HCT116 (cell line): ENCODE results near the gene PF4V1. TPM values are rescaled to one million over a fixed set of nuclear protein-coding genes. Genes with fewer than 3 reads are reported as not detected.

ENCODE experiments used
- ATAC-seq: fragments of 200-7000 bp; cut with Tn5 transposase; 2 replicates; pipeline ENCODE4 v1.9.1; 2020; ENCODE audit warnings: mild to moderate bottlenecking, moderate library complexity
- BruUV-seq: library from RNA; stranded (reverse); fragments of 400-500 nt; replicated peaks from 2 replicates; lab custom pipeline; 2021; lab: Mats Ljungman, UMichigan
- CTCF ChIA-PET: fragments of 300-600 bp; sonication (Branson Sonifier 250); formaldehyde crosslinking; loops from one replicate; lab custom pipeline; 2021; ENCODE audit warnings: antibody characterized with exemption; lab: Charles Lee
- POLR2A ChIA-PET: fragments of 300-600, 350-600 bp; sonication (Branson Sonifier 250); formaldehyde crosslinking; loops from one replicate; lab custom pipeline; 2021; ENCODE audit warnings: antibody characterized with exemption; lab: Charles Lee
- RAD21 ChIA-PET, 2 experiments: fragments of 300-600 bp; sonication (Branson Sonifier 250); formaldehyde crosslinking; loops; one replicate each; lab custom pipeline; 2023; ENCODE audit warnings: low total read pairs in 2 of 2; ENCODE audit not compliant: uncharacterized antibody in 2 of 2, unreplicated experiment in 2 of 2, low non-redundant PET in 1 of 2; lab: Charles Lee
- DNase-seq: peaks from one replicate; pipeline ENCODE4 v3.0.0-alpha.2; 2010; ENCODE audit warnings: low read depth, low spot score
- H2AFZ ChIP-seq: fragments of 200-600 bp; shearing (Covaris generic), sonication (generic); 2 replicates; pipeline ENCODE4 v1.6.1; 2017; ENCODE audit warnings: low read depth, mixed run types, mixed read lengths, antibody characterized with exemption, low read length; ENCODE audit not compliant: poor library complexity, severe bottlenecking
- H3K27ac ChIP-seq: 2 replicates; pipeline ENCODE4 v1.5.1; 2012; ENCODE audit warnings: low read depth, low read length
- H3K27me3 ChIP-seq: fragments of 200-600 bp; sonication (generic); 2 replicates; pipeline ENCODE4 v1.6.1; 2016; ENCODE audit warnings: mixed run types, low read length, mixed read lengths; ENCODE audit not compliant: insufficient read depth
- H3K36me3 ChIP-seq, 2 experiments: fragments of 200-500 bp in 1 of 2; fragments of 200-600 bp in 1 of 2; sonication (Bioruptor generic) in 1 of 2; sonication (generic) in 1 of 2; 2 replicates each; pipeline versions ENCODE4 v1.5.1 to v1.6.1; 2014 to 2016; ENCODE audit warnings: low read length in 2 of 2, inconsistent platforms in 1 of 2, mixed read lengths in 1 of 2, mixed run types in 1 of 2; ENCODE audit not compliant: insufficient read depth in 2 of 2, control insufficient read depth in 1 of 2
- H3K4me1 ChIP-seq, 2 experiments: fragments of 200-600 bp in 1 of 2; sonication (generic) in 1 of 2; 2 replicates each; pipeline versions ENCODE4 v1.5.1 to v1.6.1; 2012 to 2017; ENCODE audit warnings: low read length in 2 of 2, inconsistent platforms in 1 of 2, mild to moderate bottlenecking in 1 of 2, mixed read lengths in 1 of 2, mixed run types in 1 of 2, moderate library complexity in 1 of 2; ENCODE audit not compliant: insufficient read depth in 2 of 2, control insufficient read depth in 1 of 2
- H3K4me2 ChIP-seq: fragments of 200-600 bp; sonication (generic); 2 replicates; pipeline ENCODE4 v1.6.1; 2017; ENCODE audit warnings: mixed run types, low read length, mixed read lengths
- H3K4me3 ChIP-seq, 2 experiments: fragments of 200-600 bp in 1 of 2; sonication (generic) in 1 of 2; replicated peaks in 1 of 2; 2 replicates each; pipeline ENCODE4 v1.5.1; 2011 to 2016; ENCODE audit warnings: low read length in 2 of 2, control low read depth in 1 of 2, low read depth in 1 of 2, mild to moderate bottlenecking in 1 of 2, mixed read lengths in 1 of 2, mixed run types in 1 of 2
- H3K79me2 ChIP-seq: fragments of 200-600 bp; sonication (generic); 2 replicates; pipeline ENCODE4 v1.6.1; 2017; ENCODE audit warnings: mild to moderate bottlenecking, mixed run types, low read length, moderate library complexity, mixed read lengths; ENCODE audit not compliant: insufficient read depth
- H3K9ac ChIP-seq: fragments of 200-600 bp; sonication (generic); 2 replicates; pipeline ENCODE4 v1.6.1; 2016; ENCODE audit warnings: low read length, mixed read lengths
- H3K9me2 ChIP-seq: fragments of 200-600 bp; sonication (generic), shearing (Covaris generic); 2 replicates; pipeline ENCODE4 v1.6.1; 2017; ENCODE audit warnings: mixed run types, mild to moderate bottlenecking, moderate library complexity; ENCODE audit not compliant: insufficient read depth
- H3K9me3 ChIP-seq, 2 experiments: fragments of 200-500 bp in 1 of 2; fragments of 200-600 bp in 1 of 2; sonication (Bioruptor generic) in 1 of 2; sonication (generic) in 1 of 2; 2 replicates each; pipeline ENCODE4 v1.6.1; 2014 to 2017; ENCODE audit warnings: low read length in 2 of 2, mixed read lengths in 2 of 2, inconsistent platforms in 1 of 2, low read depth in 1 of 2, mild to moderate bottlenecking in 1 of 2, mixed run types in 1 of 2, moderate library complexity in 1 of 2; ENCODE audit not compliant: control insufficient read depth in 1 of 2, insufficient read depth in 1 of 2
- H4K20me1 ChIP-seq: fragments of 200-600 bp; sonication (generic), shearing (Covaris generic); 2 replicates; pipeline ENCODE4 v1.6.1; 2017; ENCODE audit warnings: mixed run types, mild to moderate bottlenecking, moderate library complexity; ENCODE audit not compliant: insufficient read depth
- ATF3 ChIP-seq: IDR thresholded peaks from 2 replicates; pipeline ENCODE4 v1.6.1; 2012
- CBX3 ChIP-seq: IDR thresholded peaks from 2 replicates; pipeline ENCODE4 v1.6.1; 2012; ENCODE audit warnings: low read depth
- ELF1 ChIP-seq: IDR thresholded peaks from 2 replicates; pipeline ENCODE4 v1.6.1; 2012; ENCODE audit warnings: low read depth, borderline replicate concordance
- EZH2 ChIP-seq: fragments of 200-600 bp; sonication (generic); IDR thresholded peaks from 2 replicates; pipeline ENCODE4 v1.6.1; 2017; ENCODE audit warnings: antibody characterized with exemption, mixed run types
- JUND ChIP-seq: IDR thresholded peaks from 2 replicates; pipeline ENCODE4 v1.6.1; 2012
- POLR2A ChIP-seq: IDR thresholded peaks from 2 replicates; pipeline ENCODE4 v1.7.0; 2011; ENCODE audit warnings: borderline replicate concordance; ENCODE audit not compliant: insufficient read depth, insufficient read length; ENCODE audit errors: extremely low read depth
- RAD21 ChIP-seq: IDR thresholded peaks from 2 replicates; pipeline ENCODE4 v1.6.1; 2012; ENCODE audit warnings: low read depth, mild to moderate bottlenecking
- SP1 ChIP-seq: IDR thresholded peaks from 2 replicates; pipeline ENCODE4 v1.6.1; 2012; ENCODE audit warnings: low read depth
- SRF ChIP-seq: IDR thresholded peaks from 2 replicates; pipeline ENCODE4 v1.6.1; 2012; ENCODE audit warnings: low read depth
- YY1 ChIP-seq: IDR thresholded peaks from 2 replicates; pipeline ENCODE4 v1.6.1; 2011; ENCODE audit warnings: low read length, low read depth, moderate library complexity, mild to moderate bottlenecking; ENCODE audit not compliant: insufficient replicate concordance; ENCODE audit errors: extremely low read depth
- ZBTB33 ChIP-seq: IDR thresholded peaks from 2 replicates; pipeline ENCODE4 v1.6.1; 2011; ENCODE audit warnings: mild to moderate bottlenecking, low read length, moderate library complexity; ENCODE audit not compliant: insufficient replicate concordance; ENCODE audit errors: extremely low read depth
- ZFX ChIP-seq: fragments of 450-650 bp; IDR thresholded peaks from 2 replicates; pipeline ENCODE4 v1.6.1; 2017
- ZNF274 ChIP-seq: fragments of 200-500 bp; sonication (Bioruptor generic); IDR thresholded peaks from 2 replicates; pipeline ENCODE4 v1.6.1; 2014; ENCODE audit warnings: mild to moderate bottlenecking, low read depth, low read length, inconsistent platforms
- intact Hi-C: fragments of 100-400 bp; cut with micrococcal nuclease; formaldehyde crosslinking; loops from 2 replicates; pipeline ENCODE4 v1.10.0; 2022
- total RNA-seq: library from RNA; stranded (reverse); gene quantifications from one replicate; pipeline ENCODE4 v1.2.1, GENCODE V29; 2021; ENCODE audit not compliant: unreplicated experiment

PF4V1 gene
- total RNA-seq, 1 experiment from 2014 or later: not detected

- Histone ChIP-seq H2AFZ (no peak overlapping the region), H3K9me3 (no peaks in the 10 kb centered on the region), H3K9me2 (no peaks in the 10 kb centered on the region), H3K27ac (no peak overlapping the region), H3K9ac (no peak overlapping the region), H3K4me1 (peaks cover 0 to 13% of the 10 kb centered on the region in 2 experiments; a peak in 3 of 4 replicates), H3K4me2 (no peak overlapping the region), H3K36me3 (no peaks in the 10 kb centered on the region), H3K79me2 (no peaks in the 10 kb centered on the region), H3K4me3 (no peak overlapping the region), H4K20me1 (no peaks in the 10 kb centered on the region), H3K27me3 (no peaks in the 10 kb centered on the region)
- ChIA-PET CTCF (interaction anchor here (1.6 kb wide), 1 partner anchor 292 kb away, joined by 4 read pairs; no protein-coding TSS in a partner anchor), RAD21 (interaction anchor here in 1 of 2 experiments (1.3 kb wide), 1 partner anchor 136 kb away, joined by 4 read pairs; no protein-coding TSS in a partner anchor), POLR2A (no interaction called here)
- ATAC-seq: no peak
- TF ChIP-seq EZH2: no peak
- TF ChIP-seq ELF1: no peak
- no peak for TF ChIP-seq SP1
- no peak for TF ChIP-seq RAD21
- TF ChIP-seq ZNF274: no peak
- TF ChIP-seq CBX3: no peak
- TF ChIP-seq ZBTB33: no peak
- no peak for TF ChIP-seq POLR2A
- TF ChIP-seq JUND: no peak
- TF ChIP-seq ATF3: no peak
- TF ChIP-seq ZFX: no peak
- no peak for TF ChIP-seq SRF
- TF ChIP-seq YY1: no peak
- DNase-seq: no peak
- no TSS peak for BruUV-seq
- intact Hi-C loops: loop anchor here (2.0 to 10.0 kb wide), 3 partner anchors 203 to 521 kb away; no protein-coding TSS in a partner anchor
Observed at GRCh38 chr4:73865431-73866096, 12.5 kb downstream of the PF4V1 start.
